ENCODE results near the gene KCTD3. TPM values are rescaled to one million over a fixed set of nuclear protein-coding genes. Genes with fewer than 3 reads are reported as not detected.

The KCTD3 gene
- total RNA-seq, 1 experiment from 2014 or later: 34.7 TPM

DNA sequence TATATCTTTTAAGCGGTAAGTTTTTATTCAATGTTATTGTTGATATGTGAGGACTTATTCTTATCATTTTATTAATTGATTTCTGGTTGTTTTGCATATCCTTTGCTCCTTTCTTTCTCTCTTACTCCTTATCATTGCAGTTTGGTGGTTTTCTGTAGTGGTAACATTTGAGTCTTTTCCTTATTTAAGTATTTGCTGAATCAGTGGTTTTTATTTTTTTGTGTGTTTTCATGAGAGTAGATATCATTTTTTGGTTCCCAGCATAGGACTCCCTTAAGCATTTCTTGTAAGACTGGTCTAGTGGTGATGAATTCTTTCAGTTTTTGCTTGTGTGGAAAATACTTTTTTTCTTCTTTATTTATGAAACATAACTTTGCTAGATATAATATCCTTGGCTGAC lies 12.2 kb upstream of the KCTD3 start:
- Histone ChIP-seq H3K4me1 (ENCODE audit: control insufficient read depth, insufficient read depth, low read length) (no peaks in the 10 kb centered on the region), H3K9me3 (ENCODE audit: control insufficient read depth, insufficient read depth, low read depth, low read length) (peaks cover 7% of the 10 kb centered on the region; the same call in 1 of the 2 replicates), H3K27ac (ENCODE audit: low read length) (no peak overlapping the region), H3K36me3 (ENCODE audit: control insufficient read depth, insufficient read depth, low read length) (no peaks in the 10 kb centered on the region), H3K27me3 (ENCODE audit: control insufficient read depth, insufficient read depth, low read length) (no peaks in the 10 kb centered on the region; the same call in 1 of the 2 replicates), H3K4me3 (ENCODE audit: low read depth in 2 of 2, low read length in 2 of 2) (no peak overlapping the region)
- CTCF ChIA-PET: no interaction called here
- DNase-seq (ENCODE audit: low read depth, low spot score) (no peak), ATAC-seq (no peak)
- no TSS peak for BruUV-seq (replicated peaks)
- TF ChIP-seq POLR2AphosphoS5 (IDR thresholded peaks at IDR 0.05; ENCODE audit: low read depth, low read length) (no peak), TCF7L2 (IDR thresholded peaks at IDR 0.05; ENCODE audit: low read depth, low read length) (no peak), SIN3A (IDR thresholded peaks at IDR 0.05; ENCODE audit: borderline replicate concordance, insufficient read depth, low read depth, low read length) (no peak)
- TF ChIP-seq, protein P1, sequence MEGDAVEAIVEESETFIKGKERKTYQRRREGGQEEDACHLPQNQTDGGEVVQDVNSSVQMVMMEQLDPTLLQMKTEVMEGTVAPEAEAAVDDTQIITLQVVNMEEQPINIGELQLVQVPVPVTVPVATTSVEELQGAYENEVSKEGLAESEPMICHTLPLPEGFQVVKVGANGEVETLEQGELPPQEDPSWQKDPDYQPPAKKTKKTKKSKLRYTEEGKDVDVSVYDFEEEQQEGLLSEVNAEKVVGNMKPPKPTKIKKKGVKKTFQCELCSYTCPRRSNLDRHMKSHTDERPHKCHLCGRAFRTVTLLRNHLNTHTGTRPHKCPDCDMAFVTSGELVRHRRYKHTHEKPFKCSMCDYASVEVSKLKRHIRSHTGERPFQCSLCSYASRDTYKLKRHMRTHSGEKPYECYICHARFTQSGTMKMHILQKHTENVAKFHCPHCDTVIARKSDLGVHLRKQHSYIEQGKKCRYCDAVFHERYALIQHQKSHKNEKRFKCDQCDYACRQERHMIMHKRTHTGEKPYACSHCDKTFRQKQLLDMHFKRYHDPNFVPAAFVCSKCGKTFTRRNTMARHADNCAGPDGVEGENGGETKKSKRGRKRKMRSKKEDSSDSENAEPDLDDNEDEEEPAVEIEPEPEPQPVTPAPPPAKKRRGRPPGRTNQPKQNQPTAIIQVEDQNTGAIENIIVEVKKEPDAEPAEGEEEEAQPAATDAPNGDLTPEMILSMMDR (IDR thresholded peaks at IDR 0.05): no peak
- TF ChIP-seq, protein P2, sequence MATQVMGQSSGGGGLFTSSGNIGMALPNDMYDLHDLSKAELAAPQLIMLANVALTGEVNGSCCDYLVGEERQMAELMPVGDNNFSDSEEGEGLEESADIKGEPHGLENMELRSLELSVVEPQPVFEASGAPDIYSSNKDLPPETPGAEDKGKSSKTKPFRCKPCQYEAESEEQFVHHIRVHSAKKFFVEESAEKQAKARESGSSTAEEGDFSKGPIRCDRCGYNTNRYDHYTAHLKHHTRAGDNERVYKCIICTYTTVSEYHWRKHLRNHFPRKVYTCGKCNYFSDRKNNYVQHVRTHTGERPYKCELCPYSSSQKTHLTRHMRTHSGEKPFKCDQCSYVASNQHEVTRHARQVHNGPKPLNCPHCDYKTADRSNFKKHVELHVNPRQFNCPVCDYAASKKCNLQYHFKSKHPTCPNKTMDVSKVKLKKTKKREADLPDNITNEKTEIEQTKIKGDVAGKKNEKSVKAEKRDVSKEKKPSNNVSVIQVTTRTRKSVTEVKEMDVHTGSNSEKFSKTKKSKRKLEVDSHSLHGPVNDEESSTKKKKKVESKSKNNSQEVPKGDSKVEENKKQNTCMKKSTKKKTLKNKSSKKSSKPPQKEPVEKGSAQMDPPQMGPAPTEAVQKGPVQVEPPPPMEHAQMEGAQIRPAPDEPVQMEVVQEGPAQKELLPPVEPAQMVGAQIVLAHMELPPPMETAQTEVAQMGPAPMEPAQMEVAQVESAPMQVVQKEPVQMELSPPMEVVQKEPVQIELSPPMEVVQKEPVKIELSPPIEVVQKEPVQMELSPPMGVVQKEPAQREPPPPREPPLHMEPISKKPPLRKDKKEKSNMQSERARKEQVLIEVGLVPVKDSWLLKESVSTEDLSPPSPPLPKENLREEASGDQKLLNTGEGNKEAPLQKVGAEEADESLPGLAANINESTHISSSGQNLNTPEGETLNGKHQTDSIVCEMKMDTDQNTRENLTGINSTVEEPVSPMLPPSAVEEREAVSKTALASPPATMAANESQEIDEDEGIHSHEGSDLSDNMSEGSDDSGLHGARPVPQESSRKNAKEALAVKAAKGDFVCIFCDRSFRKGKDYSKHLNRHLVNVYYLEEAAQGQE (IDR thresholded peaks at IDR 0.05; ENCODE audit: insufficient read depth in 1 of 2, low read depth in 2 of 2, low read length in 1 of 2): no peak
- intact Hi-C loops (cut with micrococcal nuclease; ENCODE audit: unreplicated experiment) (no loop called here), in situ Hi-C loops (cut with HindIII; ENCODE audit: low pct_unique_long_range_greater_than_20kb, low sequenced_read_pairs) (no loop called here)
- POLR2A ChIA-PET: no interaction called here

GRCh38 chr1:215555531-215555930 lies 11.6 kb upstream of the KCTD3 start:
- ChIA-PET CTCF (no interaction called here), POLR2A (no interaction called here)
- Histone ChIP-seq H3K27me3 (ENCODE audit: control insufficient read depth, insufficient read depth, low read length) (no peaks in the 10 kb centered on the region; the same call in 1 of the 2 replicates), H3K4me1 (ENCODE audit: control insufficient read depth, insufficient read depth, low read length) (no peaks in the 10 kb centered on the region), H3K36me3 (ENCODE audit: control insufficient read depth, insufficient read depth, low read length) (no peaks in the 10 kb centered on the region), H3K9me3 (ENCODE audit: control insufficient read depth, insufficient read depth, low read depth, low read length) (peaks cover 7% of the 10 kb centered on the region; the same call in 1 of the 2 replicates), H3K27ac (ENCODE audit: low read length) (no peak overlapping the region), H3K4me3 (ENCODE audit: low read depth in 2 of 2, low read length in 2 of 2) (no peak overlapping the region)
- ATAC-seq: no peak
- TF ChIP-seq, protein P2 (IDR thresholded peaks at IDR 0.05; ENCODE audit: insufficient read depth in 1 of 2, low read depth in 2 of 2, low read length in 1 of 2): no peak
- TF ChIP-seq SIN3A (IDR thresholded peaks at IDR 0.05; ENCODE audit: borderline replicate concordance, insufficient read depth, low read depth, low read length) (no peak), POLR2AphosphoS5 (IDR thresholded peaks at IDR 0.05; ENCODE audit: low read depth, low read length) (no peak), TCF7L2 (IDR thresholded peaks at IDR 0.05; ENCODE audit: low read depth, low read length) (no peak)
- TF ChIP-seq, protein P1 (IDR thresholded peaks at IDR 0.05): no peak
- no TSS peak for BruUV-seq (replicated peaks)
- in situ Hi-C loops (cut with HindIII; ENCODE audit: low pct_unique_long_range_greater_than_20kb, low sequenced_read_pairs): no loop called here
- DNase-seq (ENCODE audit: low read depth, low spot score): no peak
- intact Hi-C loops (cut with micrococcal nuclease; ENCODE audit: unreplicated experiment): no loop called here
